ENCODE data around the gene PLPP1. TPM values are rescaled to one million over a fixed set of nuclear protein-coding genes. Genes with fewer than 3 reads are reported as not detected.

The PLPP1 gene
- total and polyA plus RNA-seq, 4 donors = 23.4 to 149 (median 68.7) TPM

DNA sequence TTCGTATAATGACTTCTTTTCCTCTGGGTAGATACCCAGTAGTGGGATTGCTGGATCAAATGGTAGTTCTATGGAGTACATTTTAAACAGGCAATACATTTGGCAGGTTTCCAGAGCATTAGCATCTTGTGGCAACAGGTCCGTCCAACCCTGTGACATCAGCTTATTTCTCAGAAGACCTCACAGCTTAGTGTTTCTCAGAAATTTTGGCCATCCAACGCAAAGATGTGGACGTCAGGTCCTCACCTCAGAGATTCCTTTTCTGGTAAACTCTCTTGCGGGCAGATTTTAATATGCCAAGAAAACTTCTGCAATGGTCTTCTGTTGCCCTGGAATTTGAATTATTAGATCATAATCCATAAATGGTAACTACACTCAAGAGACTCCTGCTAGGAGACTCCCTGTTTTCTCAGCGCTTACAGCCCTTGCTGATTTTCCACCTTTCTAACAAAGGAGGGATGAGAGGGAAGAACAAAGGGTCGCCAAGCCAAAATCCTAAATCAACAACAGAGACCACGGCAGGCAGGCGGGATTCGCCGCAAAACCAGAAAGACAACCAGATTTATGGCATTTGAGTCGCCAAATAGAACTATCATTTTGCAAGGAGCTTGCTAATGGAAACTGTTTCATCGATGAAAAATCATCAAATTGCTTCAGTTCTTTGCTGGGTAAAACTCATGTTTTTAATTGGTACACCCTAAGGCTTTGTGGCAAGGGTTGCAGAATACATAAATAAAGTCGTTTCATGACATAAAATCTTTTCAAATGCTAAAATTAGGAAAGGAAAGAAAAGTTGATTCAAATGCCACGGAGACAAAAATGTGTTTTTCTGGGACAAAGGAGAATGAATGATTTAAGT, 34.1 kb upstream of the PLPP1 start:
- WGBS = 88% methylated on average over 15 of the region's 15 CpGs
- Histone ChIP-seq H3K27ac (ENCODE audit: low read depth in 1 of 2, low read length in 2 of 2) (no peak overlapping the region), H3K4me3 (ENCODE audit: low read depth in 1 of 3, low read length in 3 of 3) (no peak overlapping the region), H3K36me3 (ENCODE audit: control insufficient read depth in 4 of 4, insufficient read depth in 3 of 4, low read depth in 1 of 4, low read length in 3 of 4) (no peaks in the 10 kb centered on the region), H3K9me3 (ENCODE audit: control insufficient read depth in 4 of 4, low read length in 3 of 4) (no peaks in the 10 kb centered on the region), H3K9ac (ENCODE audit: low read depth in 1 of 2, low read length in 2 of 2) (no peak overlapping the region), H3K27me3 (ENCODE audit: control insufficient read depth in 4 of 4, insufficient read depth in 4 of 4, low read length in 3 of 4) (no peaks in the 10 kb centered on the region), H3K4me1 (ENCODE audit: control insufficient read depth in 4 of 4, insufficient read depth in 4 of 4, low read length in 3 of 4) (no peaks in the 10 kb centered on the region)
- DNase-seq (ENCODE audit: low spot score) = no peak
- TF ChIP-seq JUND (IDR thresholded peaks at IDR 0.05) (no peak), YY1 (IDR thresholded peaks at IDR 0.05) (no peak), FOXA1 (IDR thresholded peaks at IDR 0.05) (no peak), RXRA (IDR thresholded peaks at IDR 0.05) (no peak), GABPA (IDR thresholded peaks at IDR 0.05 in 1 of 2, conservative IDR thresholded peaks at IDR 0.05 in 1 of 2) (no peak), HNF4G (IDR thresholded peaks at IDR 0.05) (no peak)
- TF ChIP-seq, protein P1, sequence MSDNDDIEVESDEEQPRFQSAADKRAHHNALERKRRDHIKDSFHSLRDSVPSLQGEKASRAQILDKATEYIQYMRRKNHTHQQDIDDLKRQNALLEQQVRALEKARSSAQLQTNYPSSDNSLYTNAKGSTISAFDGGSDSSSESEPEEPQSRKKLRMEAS (IDR thresholded peaks at IDR 0.05) = no peak
- TF ChIP-seq, protein P2, sequence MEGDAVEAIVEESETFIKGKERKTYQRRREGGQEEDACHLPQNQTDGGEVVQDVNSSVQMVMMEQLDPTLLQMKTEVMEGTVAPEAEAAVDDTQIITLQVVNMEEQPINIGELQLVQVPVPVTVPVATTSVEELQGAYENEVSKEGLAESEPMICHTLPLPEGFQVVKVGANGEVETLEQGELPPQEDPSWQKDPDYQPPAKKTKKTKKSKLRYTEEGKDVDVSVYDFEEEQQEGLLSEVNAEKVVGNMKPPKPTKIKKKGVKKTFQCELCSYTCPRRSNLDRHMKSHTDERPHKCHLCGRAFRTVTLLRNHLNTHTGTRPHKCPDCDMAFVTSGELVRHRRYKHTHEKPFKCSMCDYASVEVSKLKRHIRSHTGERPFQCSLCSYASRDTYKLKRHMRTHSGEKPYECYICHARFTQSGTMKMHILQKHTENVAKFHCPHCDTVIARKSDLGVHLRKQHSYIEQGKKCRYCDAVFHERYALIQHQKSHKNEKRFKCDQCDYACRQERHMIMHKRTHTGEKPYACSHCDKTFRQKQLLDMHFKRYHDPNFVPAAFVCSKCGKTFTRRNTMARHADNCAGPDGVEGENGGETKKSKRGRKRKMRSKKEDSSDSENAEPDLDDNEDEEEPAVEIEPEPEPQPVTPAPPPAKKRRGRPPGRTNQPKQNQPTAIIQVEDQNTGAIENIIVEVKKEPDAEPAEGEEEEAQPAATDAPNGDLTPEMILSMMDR (IDR thresholded peaks at IDR 0.05; ENCODE audit: low read depth, low read length, missing input control) = no peak

DNA sequence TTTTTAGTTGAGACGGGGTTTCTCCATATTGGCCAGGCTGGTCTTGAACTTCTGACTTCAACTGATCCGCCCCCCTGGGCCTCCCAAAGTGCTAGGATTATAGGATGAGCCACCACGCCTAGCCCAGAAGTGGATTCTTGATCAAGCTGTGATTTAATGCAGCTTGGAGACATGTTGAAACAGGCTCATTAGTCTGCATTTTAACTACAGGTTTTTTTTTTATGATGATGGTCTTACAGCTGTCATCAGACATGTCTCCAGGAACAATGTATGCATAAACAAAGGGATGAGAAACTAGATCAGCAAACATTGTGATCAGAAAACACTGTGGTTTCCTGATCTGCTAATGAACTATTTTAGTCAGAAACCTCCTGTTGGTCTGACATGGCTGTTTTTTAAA, 30.0 kb upstream of the PLPP1 start:
- H3K4me3 ChIP-seq (ENCODE audit: low read depth in 1 of 3, low read length in 3 of 3) = no peak overlapping the region
- H3K27me3 ChIP-seq (ENCODE audit: control insufficient read depth in 4 of 4, insufficient read depth in 4 of 4, low read length in 3 of 4) = no peaks in the 10 kb centered on the region
- no peaks in the 10 kb centered on the region for H3K36me3 ChIP-seq (ENCODE audit: control insufficient read depth in 4 of 4, insufficient read depth in 3 of 4, low read depth in 1 of 4, low read length in 3 of 4)
- DNase-seq (ENCODE audit: low spot score) = no peak
- H3K4me1 ChIP-seq (ENCODE audit: control insufficient read depth in 4 of 4, insufficient read depth in 4 of 4, low read length in 3 of 4) = no peaks in the 10 kb centered on the region
- no peak overlapping the region for H3K9ac ChIP-seq (ENCODE audit: low read depth in 1 of 2, low read length in 2 of 2)
- TF ChIP-seq, protein P3, sequence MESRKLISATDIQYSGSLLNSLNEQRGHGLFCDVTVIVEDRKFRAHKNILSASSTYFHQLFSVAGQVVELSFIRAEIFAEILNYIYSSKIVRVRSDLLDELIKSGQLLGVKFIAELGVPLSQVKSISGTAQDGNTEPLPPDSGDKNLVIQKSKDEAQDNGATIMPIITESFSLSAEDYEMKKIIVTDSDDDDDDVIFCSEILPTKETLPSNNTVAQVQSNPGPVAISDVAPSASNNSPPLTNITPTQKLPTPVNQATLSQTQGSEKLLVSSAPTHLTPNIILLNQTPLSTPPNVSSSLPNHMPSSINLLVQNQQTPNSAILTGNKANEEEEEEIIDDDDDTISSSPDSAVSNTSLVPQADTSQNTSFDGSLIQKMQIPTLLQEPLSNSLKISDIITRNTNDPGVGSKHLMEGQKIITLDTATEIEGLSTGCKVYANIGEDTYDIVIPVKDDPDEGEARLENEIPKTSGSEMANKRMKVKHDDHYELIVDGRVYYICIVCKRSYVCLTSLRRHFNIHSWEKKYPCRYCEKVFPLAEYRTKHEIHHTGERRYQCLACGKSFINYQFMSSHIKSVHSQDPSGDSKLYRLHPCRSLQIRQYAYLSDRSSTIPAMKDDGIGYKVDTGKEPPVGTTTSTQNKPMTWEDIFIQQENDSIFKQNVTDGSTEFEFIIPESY (IDR thresholded peaks at IDR 0.05) = no peak
- TF ChIP-seq GABPA (IDR thresholded peaks at IDR 0.05 in 1 of 2, conservative IDR thresholded peaks at IDR 0.05 in 1 of 2) = no peak
- H3K9me3 ChIP-seq (ENCODE audit: control insufficient read depth in 4 of 4, low read length in 3 of 4) = no peaks in the 10 kb centered on the region
- WGBS = 95% methylated on average over 3 of the region's 3 CpGs
- H3K27ac ChIP-seq (ENCODE audit: low read depth in 1 of 2, low read length in 2 of 2) = no peak overlapping the region

DNA sequence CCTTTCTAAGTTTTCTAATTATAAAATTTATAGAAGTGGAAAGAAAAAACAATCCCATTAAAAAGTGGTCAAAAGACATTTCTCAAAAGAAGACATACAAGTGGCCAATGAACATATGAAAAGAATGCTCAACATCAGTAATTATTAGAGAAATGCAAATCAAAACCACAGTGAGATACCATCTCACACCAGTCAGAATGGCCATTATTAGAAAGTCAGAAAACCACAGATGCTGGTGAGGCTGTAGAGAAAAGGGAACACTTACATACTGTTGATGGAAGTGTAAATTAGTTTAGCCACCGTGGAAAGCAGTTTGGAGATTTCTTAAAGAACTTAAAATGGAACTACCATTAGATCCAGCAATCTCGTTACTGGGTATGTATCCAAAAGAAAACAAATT, 23.7 kb upstream of the PLPP1 start:
- no peak for DNase-seq (ENCODE audit: low spot score)
- 94% methylated on average over 2 of the region's 2 CpGs for WGBS
- Histone ChIP-seq H3K4me1 (ENCODE audit: control insufficient read depth in 4 of 4, insufficient read depth in 4 of 4, low read length in 3 of 4) (no peaks in the 10 kb centered on the region), H3K4me3 (ENCODE audit: low read depth in 1 of 3, low read length in 3 of 3) (no peak overlapping the region), H3K27me3 (ENCODE audit: control insufficient read depth in 4 of 4, insufficient read depth in 4 of 4, low read length in 3 of 4) (no peaks in the 10 kb centered on the region), H3K9me3 (ENCODE audit: control insufficient read depth in 4 of 4, low read length in 3 of 4) (no peaks in the 10 kb centered on the region), H3K27ac (ENCODE audit: low read depth in 1 of 2, low read length in 2 of 2) (no peak overlapping the region), H3K9ac (ENCODE audit: low read depth in 1 of 2, low read length in 2 of 2) (no peak overlapping the region), H3K36me3 (ENCODE audit: control insufficient read depth in 4 of 4, insufficient read depth in 3 of 4, low read depth in 1 of 4, low read length in 3 of 4) (no peaks in the 10 kb centered on the region)
- TF ChIP-seq, protein P3 (IDR thresholded peaks at IDR 0.05) = no peak
- no peak for TF ChIP-seq NR2F2 (IDR thresholded peaks at IDR 0.05)
- no peak for TF ChIP-seq GABPA (IDR thresholded peaks at IDR 0.05 in 1 of 2, conservative IDR thresholded peaks at IDR 0.05 in 1 of 2)
- no peak for TF ChIP-seq SP1 (IDR thresholded peaks at IDR 0.05)
- TF ChIP-seq YY1 (IDR thresholded peaks at IDR 0.05) = no peak
- TF ChIP-seq, protein P4, sequence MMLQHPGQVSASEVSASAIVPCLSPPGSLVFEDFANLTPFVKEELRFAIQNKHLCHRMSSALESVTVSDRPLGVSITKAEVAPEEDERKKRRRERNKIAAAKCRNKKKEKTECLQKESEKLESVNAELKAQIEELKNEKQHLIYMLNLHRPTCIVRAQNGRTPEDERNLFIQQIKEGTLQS (IDR thresholded peaks at IDR 0.05) = no peak
